SK-N-MC (cell line): ENCODE results near the gene TMEM250.

Experiments
- DNase-seq: peaks from one replicate; pipeline ENCODE4 v3.0.0-alpha.2; 2011; ENCODE audit warnings: low read depth, low spot score
- H3K27ac ChIP-seq: fragments of 200-600 bp; sonication (generic); 2 replicates; pipeline ENCODE4 v1.5.1; 2016; ENCODE audit warnings: mixed run types
- H3K36me3 ChIP-seq: fragments of 200-600 bp; sonication (generic); 2 replicates; pipeline ENCODE4 v1.6.1; 2017; ENCODE audit warnings: antibody characterized with exemption, low read length, mixed read lengths; ENCODE audit not compliant: insufficient read depth
- H3K4me3 ChIP-seq: fragments of 200-600 bp; sonication (generic); 2 replicates; pipeline ENCODE4 v1.5.1; 2016
- H3K9ac ChIP-seq: fragments of 200-600 bp; sonication (generic); 2 replicates; pipeline ENCODE4 v1.8.0; 2017; ENCODE audit warnings: mixed run types, mixed read lengths; ENCODE audit not compliant: insufficient read length
- H3K9me3 ChIP-seq: fragments of 200-600 bp; sonication (generic); 2 replicates; pipeline ENCODE4 v1.6.1; 2017; ENCODE audit warnings: low read depth, mild to moderate bottlenecking, antibody characterized with exemption, low read length, moderate library complexity, mixed read lengths
- EZH2 ChIP-seq: fragments of 200-600 bp; sonication (generic); IDR thresholded peaks from one replicate; pipeline ENCODE4 v1.6.1; 2017; ENCODE audit warnings: antibody characterized with exemption
- FOXP2 ChIP-seq: optimal IDR thresholded peaks from 2 replicates; pipeline ENCODE3; 2011; ENCODE audit warnings: mild to moderate bottlenecking, moderate library complexity; ENCODE audit not compliant: insufficient read depth; ENCODE audit errors: extremely low read length, control extremely low read depth
- POLR2AphosphoS5 ChIP-seq: IDR thresholded peaks from 2 replicates; pipeline ENCODE4 v1.6.1; 2012; ENCODE audit warnings: mild to moderate bottlenecking, low read depth, low read length, borderline replicate concordance

The TMEM250 gene

GRCh38 chr9:136096505-136097001 is 22.1 kb downstream of the TMEM250 start:
- H3K9me3 ChIP-seq: no peaks in the 10 kb centered on the region
- H3K4me3 ChIP-seq: no peak overlapping the region; the same call in 1 of the 2 replicates
- H3K36me3 ChIP-seq: peaks cover 7% of the 10 kb centered on the region; the same call in 1 of the 2 replicates
- DNase-seq: no peak
- no peak for TF ChIP-seq FOXP2
- TF ChIP-seq POLR2AphosphoS5: no peak
- H3K27ac ChIP-seq: peak overlapping the region; percentile 78
- H3K9ac ChIP-seq: no peak overlapping the region

GRCh38 chr9:136095070-136096058 is 23.3 kb downstream of the TMEM250 start, which contains the start of gene NACC2:
Gene NACC2 (minus strand): TSS chr9:136095289. CDS start chr9:136050521, 44,768 bp downstream.
- Histone ChIP-seq H3K27ac (peak within 1 kb of the TSS; percentile 78), H3K9ac (peak within 1 kb of the TSS; percentile 90)
- no peak for DNase-seq

GRCh38 chr9:136093995-136094881 is 24.4 kb downstream of the TMEM250 start:
- peak overlapping the region; percentile 90 for H3K4me3 ChIP-seq
- DNase-seq: no peak
- peak overlapping the region; percentile 66 for H3K27ac ChIP-seq
- no peaks in the 10 kb centered on the region for H3K9me3 ChIP-seq
- H3K9ac ChIP-seq: peak overlapping the region; percentile 90
- TF ChIP-seq POLR2AphosphoS5 (0 out of 2 replicates have a peak, but pooled peaks have one; percentile 42), EZH2 (no peak)
- peaks cover 7% of the 10 kb centered on the region; the same call in 1 of the 2 replicates for H3K36me3 ChIP-seq

More at GRCh38 chr9:136095070-136096058, 23.3 kb downstream of the TMEM250 start, which contains the start of gene NACC2:
- TF ChIP-seq EZH2: no peak
- no peak for TF ChIP-seq FOXP2
- no peak; the same call in 1 of the 2 replicates for TF ChIP-seq POLR2AphosphoS5
- H3K36me3 ChIP-seq: peaks cover 7% of the 10 kb centered on the region; the same call in 1 of the 2 replicates
- no peaks in the 10 kb centered on the region for H3K9me3 ChIP-seq
- peak within 1 kb of the TSS; percentile 90 for H3K4me3 ChIP-seq

- TF ChIP-seq EZH2: no peak
- TF ChIP-seq FOXP2: no peak
- no peak for TF ChIP-seq POLR2AphosphoS5
- H3K9me3 ChIP-seq: no peaks in the 10 kb centered on the region
- no peak for DNase-seq
- peaks cover 7% of the 10 kb centered on the region; the same call in 1 of the 2 replicates for H3K36me3 ChIP-seq
- H3K4me3 ChIP-seq: peak overlapping the region; percentile 90
- peak overlapping the region; percentile 66 for H3K27ac ChIP-seq
- H3K9ac ChIP-seq: peak overlapping the region; percentile 90
Observed at GRCh38 chr9:136093346-136093986, 25.2 kb downstream of the TMEM250 start.

- Histone ChIP-seq H3K9me3 (no peaks in the 10 kb centered on the region), H3K4me3 (peak overlapping the region; percentile 90), H3K27ac (peak overlapping the region; percentile 66; the same call in 1 of the 2 replicates), H3K36me3 (peaks cover 7% of the 10 kb centered on the region; the same call in 1 of the 2 replicates), H3K9ac (peak overlapping the region; percentile 90)
- no peak for TF ChIP-seq FOXP2
- no peak for TF ChIP-seq POLR2AphosphoS5
- TF ChIP-seq EZH2: no peak
- DNase-seq: no peak
Observed at GRCh38 chr9:136092741-136093140, 25.9 kb downstream of the TMEM250 start.

GRCh38 chr9:136092353-136092650 is 26.4 kb downstream of the TMEM250 start:
- TF ChIP-seq EZH2: no peak
- Histone ChIP-seq H3K27ac (peak overlapping the region; percentile 60; the same call in 1 of the 2 replicates), H3K9me3 (no peaks in the 10 kb centered on the region), H3K9ac (no peak overlapping the region), H3K36me3 (peaks cover 7% of the 10 kb centered on the region; the same call in 1 of the 2 replicates), H3K4me3 (no peak overlapping the region)
- DNase-seq: no peak

- Histone ChIP-seq H3K27ac (peak overlapping the region; percentile 95), H3K9me3 (no peaks in the 10 kb centered on the region), H3K4me3 (peak overlapping the region; percentile 25; the same call in 1 of the 2 replicates), H3K36me3 (peaks cover 7% of the 10 kb centered on the region; the same call in 1 of the 2 replicates), H3K9ac (peak overlapping the region; percentile 41)
- TF ChIP-seq EZH2: no peak
- no peak for TF ChIP-seq POLR2AphosphoS5
- TF ChIP-seq FOXP2: no peak
- no peak for DNase-seq
Observed at GRCh38 chr9:136091582-136092352, 26.9 kb downstream of the TMEM250 start.
